ENCODE measurements around the gene TC2N. TPM values are rescaled to one million over a fixed set of nuclear protein-coding genes. Genes with fewer than 3 reads are reported as not detected.

TC2N gene
- total RNA-seq, 1 experiment from 2014 or later, result 15.9 TPM

DNA sequence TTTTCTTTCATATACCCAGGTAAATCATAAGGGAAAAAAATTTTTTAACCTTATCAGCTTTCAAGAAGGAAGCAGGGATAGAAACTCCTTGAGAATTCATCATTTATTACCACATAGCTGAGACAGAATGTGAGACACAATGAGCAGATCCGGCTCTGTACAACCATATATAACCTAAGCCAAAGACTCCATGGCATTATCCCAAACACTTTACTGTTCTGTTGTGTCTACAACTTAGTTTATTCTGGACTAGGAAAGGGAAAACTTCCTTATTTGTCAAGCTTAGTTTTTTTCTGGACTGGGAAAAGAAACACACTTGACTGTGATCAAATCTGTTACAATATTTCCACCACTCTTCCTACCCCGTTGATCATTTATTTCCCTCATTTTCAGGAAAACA, 97.2 kb downstream of the TC2N start:
- Histone ChIP-seq H3K4me1 (ENCODE audit: control insufficient read depth in 1 of 2, insufficient read depth in 2 of 2, low read length in 2 of 2) (no peaks in the 10 kb centered on the region), H3K9me3 (ENCODE audit: control insufficient read depth in 1 of 2, insufficient read depth in 1 of 2, low read depth in 1 of 2, low read length in 2 of 2) (no peaks in the 10 kb centered on the region), H3K4me3 (replicated peaks in 1 of 2; ENCODE audit: low read depth in 1 of 2, low read length in 2 of 2) (no peak overlapping the region), H3K4me2 (ENCODE audit: low read length) (no peak overlapping the region), H3K9me2 (ENCODE audit: insufficient read depth) (no peaks in the 10 kb centered on the region), H3K9ac (ENCODE audit: low read length) (no peak overlapping the region), H3K27ac (ENCODE audit: low read depth, low read length) (no peak overlapping the region), H2AFZ (ENCODE audit: low read depth, low read length, poor library complexity, severe bottlenecking) (no peak overlapping the region), H3K27me3 (ENCODE audit: insufficient read depth, low read length) (no peaks in the 10 kb centered on the region), H4K20me1 (ENCODE audit: insufficient read depth) (no peaks in the 10 kb centered on the region), H3K79me2 (ENCODE audit: insufficient read depth, low read length) (no peaks in the 10 kb centered on the region), H3K36me3 (ENCODE audit: control insufficient read depth in 1 of 2, insufficient read depth in 2 of 2, low read length in 2 of 2) (no peaks in the 10 kb centered on the region)
- BruUV-seq (replicated peaks), result no TSS peak
- ChIA-PET RAD21 (ENCODE audit: low non-redundant PET in 1 of 2, low total read pairs in 2 of 2, uncharacterized antibody in 2 of 2, unreplicated experiment in 2 of 2) (no interaction called here), CTCF (no interaction called here), POLR2A (no interaction called here)
- TF ChIP-seq EGR1 (IDR thresholded peaks at IDR 0.05; ENCODE audit: low read depth) (no peak), SRF (IDR thresholded peaks at IDR 0.05; ENCODE audit: low read depth) (no peak), SIN3A (IDR thresholded peaks at IDR 0.05; ENCODE audit: low read depth) (no peak), SP1 (IDR thresholded peaks at IDR 0.05; ENCODE audit: low read depth) (no peak), EZH2phosphoT487 (IDR thresholded peaks at IDR 0.05; ENCODE audit: borderline replicate concordance) (no peak), EZH2 (IDR thresholded peaks at IDR 0.05) (no peak), YY1 (IDR thresholded peaks at IDR 0.05; ENCODE audit: extremely low read depth, insufficient replicate concordance, low read depth, low read length) (no peak)
- TF ChIP-seq, protein P1, sequence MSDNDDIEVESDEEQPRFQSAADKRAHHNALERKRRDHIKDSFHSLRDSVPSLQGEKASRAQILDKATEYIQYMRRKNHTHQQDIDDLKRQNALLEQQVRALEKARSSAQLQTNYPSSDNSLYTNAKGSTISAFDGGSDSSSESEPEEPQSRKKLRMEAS (IDR thresholded peaks at IDR 0.05), result no peak
- intact Hi-C loops (cut with micrococcal nuclease), result no loop called here
- ATAC-seq, result no peak
- DNase-seq (ENCODE audit: low read depth, low spot score), result no peak

DNA sequence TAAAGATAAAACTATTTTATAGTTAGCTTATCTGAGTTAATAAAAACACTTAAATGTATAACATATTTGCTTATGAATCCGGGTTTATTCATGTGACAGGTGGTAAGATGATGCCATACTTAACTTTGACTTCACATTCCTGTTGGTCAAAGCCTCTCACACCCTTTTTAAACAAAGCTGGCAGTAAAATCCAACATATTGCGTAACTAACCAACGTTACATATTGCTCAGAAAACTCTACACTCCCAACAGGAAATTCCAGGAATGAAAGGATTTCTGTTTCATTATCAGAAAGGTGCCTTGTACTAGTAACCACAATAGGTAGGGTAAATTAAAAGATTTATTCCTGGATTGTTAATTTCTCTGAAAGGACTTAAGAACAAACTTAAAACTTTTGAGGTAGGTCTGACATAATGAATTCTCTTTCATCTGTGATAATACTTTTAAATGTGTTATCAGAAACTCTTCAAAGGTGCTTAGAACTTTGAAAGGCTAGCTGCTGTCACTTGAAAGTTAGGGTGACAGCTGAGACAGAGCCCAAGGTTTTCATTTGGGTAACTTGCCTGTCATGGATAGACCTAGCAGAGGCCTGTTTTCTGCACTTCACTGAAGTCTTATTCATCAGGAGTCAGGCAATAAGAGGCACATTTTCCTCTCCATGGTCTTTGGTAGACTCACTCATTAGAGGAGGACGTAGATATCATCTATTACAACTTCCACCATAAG, 111.6 kb downstream of the TC2N start:
- Histone ChIP-seq H2AFZ (ENCODE audit: low read depth, low read length, poor library complexity, severe bottlenecking) (no peak overlapping the region), H3K36me3 (ENCODE audit: control insufficient read depth in 1 of 2, insufficient read depth in 2 of 2, low read length in 2 of 2) (no peaks in the 10 kb centered on the region), H3K9ac (ENCODE audit: low read length) (no peak overlapping the region), H3K27ac (ENCODE audit: low read depth, low read length) (no peak overlapping the region), H3K4me1 (ENCODE audit: control insufficient read depth in 1 of 2, insufficient read depth in 2 of 2, low read length in 2 of 2) (peaks cover 0 to 30% of the 10 kb centered on the region in 2 experiments; a peak in 3 of 4 replicates), H3K79me2 (ENCODE audit: insufficient read depth, low read length) (no peaks in the 10 kb centered on the region), H3K9me3 (ENCODE audit: control insufficient read depth in 1 of 2, insufficient read depth in 1 of 2, low read depth in 1 of 2, low read length in 2 of 2) (no peaks in the 10 kb centered on the region), H3K27me3 (ENCODE audit: insufficient read depth, low read length) (no peaks in the 10 kb centered on the region), H3K4me2 (ENCODE audit: low read length) (peak overlapping the region; percentile 24), H3K9me2 (ENCODE audit: insufficient read depth) (no peaks in the 10 kb centered on the region), H3K4me3 (replicated peaks in 1 of 2; ENCODE audit: low read depth in 1 of 2, low read length in 2 of 2) (no peak overlapping the region), H4K20me1 (ENCODE audit: insufficient read depth) (no peaks in the 10 kb centered on the region)
- RAD21 ChIA-PET (ENCODE audit: low non-redundant PET in 1 of 2, low total read pairs in 2 of 2, uncharacterized antibody in 2 of 2, unreplicated experiment in 2 of 2), result no interaction called here
- no peak for TF ChIP-seq EZH2 (IDR thresholded peaks at IDR 0.05)
- TF ChIP-seq, protein P2, sequence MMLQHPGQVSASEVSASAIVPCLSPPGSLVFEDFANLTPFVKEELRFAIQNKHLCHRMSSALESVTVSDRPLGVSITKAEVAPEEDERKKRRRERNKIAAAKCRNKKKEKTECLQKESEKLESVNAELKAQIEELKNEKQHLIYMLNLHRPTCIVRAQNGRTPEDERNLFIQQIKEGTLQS (IDR thresholded peaks at IDR 0.05), result no peak; the same call in 1 of the 2 replicates
- TF ChIP-seq SIN3A (IDR thresholded peaks at IDR 0.05; ENCODE audit: low read depth), result no peak
- TF ChIP-seq, protein P1 (IDR thresholded peaks at IDR 0.05), result no peak
- peak; percentile 94 for TF ChIP-seq CEBPB (IDR thresholded peaks at IDR 0.05; ENCODE audit: low read depth)
- no peak for TF ChIP-seq YY1 (IDR thresholded peaks at IDR 0.05; ENCODE audit: extremely low read depth, insufficient replicate concordance, low read depth, low read length)
- TF ChIP-seq RAD21 (IDR thresholded peaks at IDR 0.05; ENCODE audit: low read depth), result no peak
- TF ChIP-seq FOSL1 (IDR thresholded peaks at IDR 0.05; ENCODE audit: low read depth), result no peak
- no peak for TF ChIP-seq EZH2phosphoT487 (IDR thresholded peaks at IDR 0.05; ENCODE audit: borderline replicate concordance)
- no peak for TF ChIP-seq EGR1 (IDR thresholded peaks at IDR 0.05; ENCODE audit: low read depth)
- TF ChIP-seq, protein P3, sequence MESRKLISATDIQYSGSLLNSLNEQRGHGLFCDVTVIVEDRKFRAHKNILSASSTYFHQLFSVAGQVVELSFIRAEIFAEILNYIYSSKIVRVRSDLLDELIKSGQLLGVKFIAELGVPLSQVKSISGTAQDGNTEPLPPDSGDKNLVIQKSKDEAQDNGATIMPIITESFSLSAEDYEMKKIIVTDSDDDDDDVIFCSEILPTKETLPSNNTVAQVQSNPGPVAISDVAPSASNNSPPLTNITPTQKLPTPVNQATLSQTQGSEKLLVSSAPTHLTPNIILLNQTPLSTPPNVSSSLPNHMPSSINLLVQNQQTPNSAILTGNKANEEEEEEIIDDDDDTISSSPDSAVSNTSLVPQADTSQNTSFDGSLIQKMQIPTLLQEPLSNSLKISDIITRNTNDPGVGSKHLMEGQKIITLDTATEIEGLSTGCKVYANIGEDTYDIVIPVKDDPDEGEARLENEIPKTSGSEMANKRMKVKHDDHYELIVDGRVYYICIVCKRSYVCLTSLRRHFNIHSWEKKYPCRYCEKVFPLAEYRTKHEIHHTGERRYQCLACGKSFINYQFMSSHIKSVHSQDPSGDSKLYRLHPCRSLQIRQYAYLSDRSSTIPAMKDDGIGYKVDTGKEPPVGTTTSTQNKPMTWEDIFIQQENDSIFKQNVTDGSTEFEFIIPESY (IDR thresholded peaks at IDR 0.05; ENCODE audit: extremely low read depth, insufficient replicate concordance, low read length), result no peak
- peak; percentile 24; the same call in 1 of the 2 replicates for TF ChIP-seq SP1 (IDR thresholded peaks at IDR 0.05; ENCODE audit: low read depth)
- TF ChIP-seq ZNF274 (IDR thresholded peaks at IDR 0.05; ENCODE audit: low read depth, low read length), result no peak
- peak; percentile 19; the same call in 1 of the 2 replicates for TF ChIP-seq JUND (IDR thresholded peaks at IDR 0.05)
- TF ChIP-seq TCF7L2 (IDR thresholded peaks at IDR 0.05; ENCODE audit: borderline replicate concordance, extremely low read depth, insufficient read depth, insufficient read length), result no peak
- TF ChIP-seq CBX3 (IDR thresholded peaks at IDR 0.05; ENCODE audit: low read depth), result 0 out of 2 replicates have a peak, but pooled peaks have one; percentile 21
- intact Hi-C loops (cut with micrococcal nuclease), result no loop called here
- DNase-seq (ENCODE audit: low read depth, low spot score) (peak; percentile 2), ATAC-seq (peak; percentile 38; the same call in 1 of the 2 replicates)
- POLR2A ChIA-PET, result interaction anchor here (0.5 kb wide), 1 partner anchor 98 kb away, joined by 3 read pairs; no protein-coding TSS in a partner anchor
- no TSS peak for BruUV-seq (replicated peaks)
- CTCF ChIA-PET, result no interaction called here
